ENCODE data around the gene ANXA11. TPM values are rescaled to one million over a fixed set of nuclear protein-coding genes. Genes with fewer than 3 reads are reported as not detected.

ANXA11 gene
- total and polyA plus RNA-seq, 2 of the 8 experiments (the other 6 are each of a cell fraction or from before 2014, with no cell fraction given), result 40.5 to 84.9 TPM

- no peak overlapping the region for H4K8ac ChIP-seq (ENCODE audit: extremely low read depth, insufficient read depth, low read length)
- H2AFZ ChIP-seq (ENCODE audit: low read length), result no peak overlapping the region
- POLR2A ChIA-PET (ENCODE audit: partially characterized antibody), result interaction anchor here (1.3 to 1.4 kb wide), 2 partner anchors 9 to 20 kb away, joined by 4 to 6 read pairs; no protein-coding TSS in a partner anchor
- H3K56ac ChIP-seq (replicated peaks; ENCODE audit: insufficient read length, low read depth, low read length), result no peak overlapping the region
- no peak overlapping the region for H2BK12ac ChIP-seq (ENCODE audit: low read depth, low read length)
- H2AK5ac ChIP-seq (ENCODE audit: low read depth, low read length), result no peak overlapping the region
- H2BK120ac ChIP-seq (replicated peaks; ENCODE audit: low read depth, low read length), result no peak overlapping the region
- H3K4ac ChIP-seq (replicated peaks; ENCODE audit: insufficient read length, low read depth, low read length), result no peak overlapping the region
- H3K36me3 ChIP-seq (ENCODE audit: control insufficient read depth in 2 of 4, insufficient read depth in 4 of 4, low read length in 3 of 4), result no peaks in the 10 kb centered on the region
- H4K20me1 ChIP-seq (replicated peaks in 1 of 2; ENCODE audit: control insufficient read depth in 1 of 2, insufficient read depth in 2 of 2, low read length in 2 of 2), result peaks cover 0 to 12% of the 10 kb centered on the region in 2 experiments
- CTCF ChIA-PET (ENCODE audit: partially characterized antibody), result interaction anchor here (1.2 to 3.1 kb wide), 8 partner anchors 8 to 43 kb away, joined by 3 to 18 read pairs (median 7); no protein-coding TSS in a partner anchor
- 90% methylated on average over 4 of the region's 4 CpGs; no CpG with 5 or more reads in 1 of the 2 experiments for WGBS, 2 experiments (ENCODE audit: extremely low coverage in 1 of 2, insufficient coverage in 1 of 2, insufficient read length in 1 of 2, insufficient replicate concordance in 2 of 2, low coverage in 1 of 2, low lambda C conversion rate in 2 of 2, missing lambda C conversion rate in 1 of 2)
- H2BK5ac ChIP-seq (ENCODE audit: low read depth, low read length), result no peak overlapping the region
- no peak overlapping the region for H3K27ac ChIP-seq (ENCODE audit: low read depth, low read length)
- H3K4me2 ChIP-seq (ENCODE audit: insufficient read depth in 1 of 2, low read depth in 2 of 2, low read length in 2 of 2), result no peak overlapping the region
- no peak overlapping the region for H3K23ac ChIP-seq (ENCODE audit: insufficient read length)
- no peaks in the 10 kb centered on the region for H3K9me3 ChIP-seq (ENCODE audit: insufficient read depth in 2 of 2, low read depth in 1 of 2, low read length in 1 of 2)
- no peak overlapping the region for H4K5ac ChIP-seq (ENCODE audit: insufficient read length, low read depth, low read length)
- no peak overlapping the region for H3K4me3 ChIP-seq (ENCODE audit: extremely low read depth in 1 of 4, insufficient read depth in 2 of 4, low read depth in 3 of 4, low read length in 4 of 4)
- H3K79me1 ChIP-seq (ENCODE audit: low read depth, low read length), result peaks cover 2% of the 10 kb centered on the region
- DNase-seq (ENCODE audit: low read depth in 1 of 2, low spot score in 2 of 2) (no peak), FAIRE-seq (no peak)
- no peaks in the 10 kb centered on the region for H3K27me3 ChIP-seq (replicated peaks in 1 of 4; ENCODE audit: control insufficient read depth in 3 of 4, extremely low read depth in 1 of 4, insufficient read depth in 3 of 4, low read length in 3 of 4)
- peaks cover 0 to 23% of the 10 kb centered on the region in 2 experiments; a peak in 2 of 4 replicates for H3K79me2 ChIP-seq (ENCODE audit: control insufficient read depth in 1 of 2, insufficient read depth in 2 of 2, low read length in 2 of 2)
- H3K4me1 ChIP-seq (replicated peaks in 1 of 4; ENCODE audit: control insufficient read depth in 3 of 4, insufficient read depth in 4 of 4, low read length in 3 of 4), result peaks cover 0 to 4% (median 2%) of the 10 kb centered on the region in 4 experiments; a peak in 3 of 7 replicates
- H3K18ac ChIP-seq (ENCODE audit: extremely low read depth, low read length), result no peak overlapping the region
- no peak overlapping the region for H2BK15ac ChIP-seq (ENCODE audit: low read length)
- no peak overlapping the region for H3K14ac ChIP-seq (ENCODE audit: insufficient read length)
- no peak overlapping the region for H2BK20ac ChIP-seq (ENCODE audit: low read length)
- H3K23me2 ChIP-seq (ENCODE audit: low read depth, low read length), result no peaks in the 10 kb centered on the region
- no peak overlapping the region for H4K91ac ChIP-seq (replicated peaks; ENCODE audit: insufficient read length, low read length)
- H3K9ac ChIP-seq (replicated peaks in 1 of 4; ENCODE audit: extremely low read depth in 1 of 4, low read depth in 3 of 4, low read length in 3 of 4), result no peak overlapping the region
- TF ChIP-seq CEBPB (IDR thresholded peaks at IDR 0.05; ENCODE audit: low read depth, low read length) (no peak), KDM1A (IDR thresholded peaks at IDR 0.05; ENCODE audit: borderline replicate concordance, low read length) (no peak), BCL11A (IDR thresholded peaks at IDR 0.05; ENCODE audit: low read depth in 2 of 2, low read length in 2 of 2) (no peak), USF2 (IDR thresholded peaks at IDR 0.05; ENCODE audit: low read length) (no peak), TAF1 (IDR thresholded peaks at IDR 0.05; ENCODE audit: low read depth, low read length) (no peak), SRF (IDR thresholded peaks at IDR 0.05; ENCODE audit: low read depth, low read length) (no peak), SAP30 (IDR thresholded peaks at IDR 0.05; ENCODE audit: insufficient read depth, insufficient replicate concordance, low read length) (no peak), TCF12 (IDR thresholded peaks at IDR 0.05; ENCODE audit: low read depth, low read length) (no peak), RAD21 (IDR thresholded peaks at IDR 0.05 in 1 of 2, conservative IDR thresholded peaks at IDR 0.05 in 1 of 2; ENCODE audit: low read depth in 2 of 2, low read length in 2 of 2) (no peak), GABPA (IDR thresholded peaks at IDR 0.05; ENCODE audit: borderline replicate concordance, insufficient read depth, low read length) (no peak), ZNF274 (IDR thresholded peaks at IDR 0.05; ENCODE audit: borderline replicate concordance, extremely low read depth, low read length) (no peak), E2F6 (IDR thresholded peaks at IDR 0.05) (no peak)
Observed at GRCh38 chr10:80184291-80184690, 21.0 kb downstream of the ANXA11 start.
